Right lobe of liver (tissue), 4 donors: ENCODE measurements around the gene MCC.

Experiments used
- CTCF ChIP-seq, 4 donors: fragments of 200-600 bp in 3 of 4; fragments of 450-650 bp in 1 of 4; IDR thresholded peaks; one replicate each; pipeline versions ENCODE4 v1.5.1 to v1.8.0; 2016 to 2022; ENCODE audit warnings: antibody characterized with exemption in 4 of 4, mild to moderate bottlenecking in 2 of 4
- POLR2A ChIP-seq: fragments of 450-650 bp; IDR thresholded peaks from one replicate; pipeline ENCODE4 v1.6.1; 2017; ENCODE audit warnings: antibody characterized with exemption, mild to moderate bottlenecking
- donor health status: DM: no; HTN: no; CAD: no.
- donor health status: DM: no; HTN: no; CAD: no.
- donor health status: DM: no; HTN: yes; CAD: no.

- TF ChIP-seq CTCF (IDR thresholded peaks at IDR 0.05) (peak; percentile 20 to 62 (median 39)), POLR2A (no peak)
These were observed 294.1 kb downstream of the MCC start for GRCh38 chr5:113194125-113194524.
